ENCODE data around the gene GPR162. TPM values are rescaled to one million over a fixed set of nuclear protein-coding genes. Genes with fewer than 3 reads are reported as not detected.

The GPR162 gene
- total RNA-seq, 4 donors from 2014 or later: 1.3 to 2.3 (median 1.5) TPM; not detected in 1

GRCh38 chr12:6854036-6854435 is 32.4 kb downstream of the GPR162 start:
- Histone ChIP-seq H3K4me3 (no peak overlapping the region), H3K27ac (peak overlapping the region; percentile 92 to 99 (median 97)), H3K4me1 (peaks cover 11 to 29% (median 24%) of the 10 kb centered on the region in 3 donors), H3K9me3 (no peaks in the 10 kb centered on the region), H3K36me3 (peaks cover 30 to 47% (median 34%) of the 10 kb centered on the region in 3 donors), H3K27me3 (no peaks in the 10 kb centered on the region)
- 71 to 86% methylated on average over 3 to 6 of the region's 6 CpGs for WGBS, 2 donors
- no peak for DNase-seq
- intact Hi-C loops (cut with DNase I): no loop called here
- TF ChIP-seq POLR2A (IDR thresholded peaks at IDR 0.05) (no peak), CTCF (IDR thresholded peaks at IDR 0.05) (no peak)

GRCh38 chr12:6855322-6855721 is 33.7 kb downstream of the GPR162 start:
- H3K9me3 ChIP-seq: no peaks in the 10 kb centered on the region
- intact Hi-C loops (cut with DNase I): no loop called here
- WGBS, 2 donors: 94% methylated on average over 14 of the region's 14 CpGs
- TF ChIP-seq CTCF (IDR thresholded peaks at IDR 0.05): no peak
- TF ChIP-seq POLR2A (IDR thresholded peaks at IDR 0.05): no peak
- no peaks in the 10 kb centered on the region for H3K27me3 ChIP-seq
- H3K4me1 ChIP-seq: peaks cover 8 to 26% (median 21%) of the 10 kb centered on the region in 3 donors
- no peak overlapping the region for H3K4me3 ChIP-seq
- no peak for DNase-seq
- peaks cover 42 to 57% (median 46%) of the 10 kb centered on the region in 3 donors for H3K36me3 ChIP-seq
- no peak overlapping the region for H3K27ac ChIP-seq

- intact Hi-C loops (cut with DNase I): no loop called here
- 75 to 100% methylated on average over 1 to 2 of the region's 2 CpGs for WGBS, 2 donors
- peaks cover 55 to 92% (median 73%) of the 10 kb centered on the region in 3 donors for H3K36me3 ChIP-seq
- H3K4me1 ChIP-seq: peaks cover 0 to 4% (median 4%) of the 10 kb centered on the region in 3 donors
- H3K4me3 ChIP-seq: no peak overlapping the region
- DNase-seq: no peak
- no peak overlapping the region for H3K27ac ChIP-seq
- H3K9me3 ChIP-seq: no peaks in the 10 kb centered on the region
- TF ChIP-seq CTCF (IDR thresholded peaks at IDR 0.05): no peak
- TF ChIP-seq POLR2A (IDR thresholded peaks at IDR 0.05): no peak
- no peaks in the 10 kb centered on the region for H3K27me3 ChIP-seq
These were observed 37.2 kb downstream of the GPR162 start for GRCh38 chr12:6858799-6859198.

GRCh38 chr12:6860116-6860515 is 38.5 kb downstream of the GPR162 start:
- Histone ChIP-seq H3K4me1 (no peaks in the 10 kb centered on the region), H3K27me3 (no peaks in the 10 kb centered on the region), H3K4me3 (no peak overlapping the region), H3K36me3 (peaks cover 62 to 100% (median 80%) of the 10 kb centered on the region in 3 donors), H3K9me3 (no peaks in the 10 kb centered on the region), H3K27ac (no peak overlapping the region)
- TF ChIP-seq POLR2A (IDR thresholded peaks at IDR 0.05) (no peak), CTCF (IDR thresholded peaks at IDR 0.05) (no peak)
- 96 to 97% methylated on average over 3 to 4 of the region's 9 CpGs for WGBS, 2 donors
- intact Hi-C loops (cut with DNase I): no loop called here
- DNase-seq: no peak

GRCh38 chr12:6860942-6861341 is 39.3 kb downstream of the GPR162 start:
- Histone ChIP-seq H3K4me1 (no peaks in the 10 kb centered on the region), H3K36me3 (peaks cover 58 to 100% (median 81%) of the 10 kb centered on the region in 3 donors), H3K9me3 (no peaks in the 10 kb centered on the region), H3K27me3 (no peaks in the 10 kb centered on the region), H3K27ac (no peak overlapping the region), H3K4me3 (no peak overlapping the region)
- WGBS, 2 donors: 93 to 95% methylated on average over 4 to 6 of the region's 7 CpGs
- no peak for DNase-seq
- TF ChIP-seq POLR2A (IDR thresholded peaks at IDR 0.05) (no peak), CTCF (IDR thresholded peaks at IDR 0.05) (no peak)
- intact Hi-C loops (cut with DNase I): no loop called here

Data from esophagus squamous epithelium (tissue), 5 donors.